ENCODE results near the gene NDUFS3. TPM values are rescaled to one million over a fixed set of nuclear protein-coding genes. Genes with fewer than 3 reads are reported as not detected.
A peak's percentile ranks its signal among the peaks of the same experiment; 100 is the strongest.

The NDUFS3 gene
- total RNA-seq, 4 donors from 2014 or later, result 143 to 240 (median 194) TPM

DNA sequence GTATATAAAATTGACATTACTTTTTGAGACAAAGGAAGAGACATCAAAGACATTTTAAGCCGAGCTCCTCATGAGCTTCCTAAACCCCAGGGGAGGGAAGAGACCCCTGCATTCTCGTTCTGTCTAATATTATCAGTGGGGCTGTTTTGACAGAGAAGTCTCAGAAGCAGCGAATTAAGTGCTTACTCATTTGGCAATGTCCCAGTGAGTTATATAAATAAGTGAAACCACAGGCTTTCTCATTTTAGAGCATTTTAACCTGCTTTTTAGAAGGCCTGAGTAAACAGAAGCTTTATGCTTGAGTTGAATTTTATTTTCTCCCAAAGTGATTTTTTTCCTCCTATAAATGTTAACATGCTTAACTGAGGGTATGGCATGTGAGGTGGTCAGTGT lies 38.5 kb downstream of the NDUFS3 start:
- H3K36me3 ChIP-seq, result peaks cover 0 to 53% of the 10 kb centered on the region in 2 donors
- ATAC-seq, result no peak
- intact Hi-C loops (cut with DNase I; ENCODE audit: low total_unique reads), result no loop called here
- no peaks in the 10 kb centered on the region for H3K27me3 ChIP-seq
- DNase-seq, result no peak
- H3K9me3 ChIP-seq, result no peaks in the 10 kb centered on the region
- H3K4me3 ChIP-seq, result no peak overlapping the region
- no peaks in the 10 kb centered on the region for H3K4me1 ChIP-seq
- no peak overlapping the region for H3K27ac ChIP-seq
- in situ Hi-C loops (cut with MboI; ENCODE audit: low sequenced_read_pairs in 4 of 4), result no loop called here
- TF ChIP-seq, protein P1, sequence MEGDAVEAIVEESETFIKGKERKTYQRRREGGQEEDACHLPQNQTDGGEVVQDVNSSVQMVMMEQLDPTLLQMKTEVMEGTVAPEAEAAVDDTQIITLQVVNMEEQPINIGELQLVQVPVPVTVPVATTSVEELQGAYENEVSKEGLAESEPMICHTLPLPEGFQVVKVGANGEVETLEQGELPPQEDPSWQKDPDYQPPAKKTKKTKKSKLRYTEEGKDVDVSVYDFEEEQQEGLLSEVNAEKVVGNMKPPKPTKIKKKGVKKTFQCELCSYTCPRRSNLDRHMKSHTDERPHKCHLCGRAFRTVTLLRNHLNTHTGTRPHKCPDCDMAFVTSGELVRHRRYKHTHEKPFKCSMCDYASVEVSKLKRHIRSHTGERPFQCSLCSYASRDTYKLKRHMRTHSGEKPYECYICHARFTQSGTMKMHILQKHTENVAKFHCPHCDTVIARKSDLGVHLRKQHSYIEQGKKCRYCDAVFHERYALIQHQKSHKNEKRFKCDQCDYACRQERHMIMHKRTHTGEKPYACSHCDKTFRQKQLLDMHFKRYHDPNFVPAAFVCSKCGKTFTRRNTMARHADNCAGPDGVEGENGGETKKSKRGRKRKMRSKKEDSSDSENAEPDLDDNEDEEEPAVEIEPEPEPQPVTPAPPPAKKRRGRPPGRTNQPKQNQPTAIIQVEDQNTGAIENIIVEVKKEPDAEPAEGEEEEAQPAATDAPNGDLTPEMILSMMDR (IDR thresholded peaks at IDR 0.05 in 4 of 5, conservative IDR thresholded peaks at IDR 0.05 in 1 of 5), result peak in 1 of 5 experiments; percentile 2
- TF ChIP-seq POLR2A (IDR thresholded peaks at IDR 0.05), result no peak

DNA sequence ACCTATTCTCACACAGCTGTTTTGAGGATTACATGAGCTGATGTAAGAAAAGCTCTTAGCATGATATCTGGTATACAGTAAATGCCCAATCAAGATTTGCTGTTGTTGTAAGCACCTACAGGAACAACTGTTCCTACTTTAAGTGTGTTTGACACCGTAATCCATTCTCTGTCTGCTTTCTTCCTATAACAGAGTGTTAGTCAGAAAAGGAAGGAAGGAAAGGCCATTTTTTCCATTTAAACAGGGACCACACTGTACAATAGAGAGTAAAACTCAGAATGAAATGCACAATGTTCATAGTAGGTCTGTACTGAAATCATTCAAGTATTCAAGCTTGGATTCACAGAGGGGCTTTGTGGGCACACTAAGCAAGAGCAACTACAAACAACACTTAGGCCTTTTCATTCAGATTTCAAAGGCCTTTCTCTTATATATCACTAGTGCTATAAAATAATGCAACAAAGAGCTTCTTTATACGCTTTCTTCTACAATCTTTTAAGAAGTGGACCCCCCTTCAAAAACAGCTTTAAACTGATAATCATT lies 42.0 kb downstream of the NDUFS3 start:
- ATAC-seq (no peak), DNase-seq (no peak)
- no peaks in the 10 kb centered on the region for H3K9me3 ChIP-seq
- intact Hi-C loops (cut with DNase I; ENCODE audit: low total_unique reads) (no loop called here), in situ Hi-C loops (cut with MboI; ENCODE audit: low sequenced_read_pairs in 4 of 4) (no loop called here)
- no peaks in the 10 kb centered on the region for H3K27me3 ChIP-seq
- H3K4me3 ChIP-seq, result no peak overlapping the region
- no peak overlapping the region for H3K27ac ChIP-seq
- peaks cover 0 to 84% of the 10 kb centered on the region in 2 donors for H3K36me3 ChIP-seq
- TF ChIP-seq POLR2A (IDR thresholded peaks at IDR 0.05), result no peak
- TF ChIP-seq, protein P1 (IDR thresholded peaks at IDR 0.05 in 4 of 5, conservative IDR thresholded peaks at IDR 0.05 in 1 of 5), result no peak
- H3K4me1 ChIP-seq, result no peaks in the 10 kb centered on the region

DNA sequence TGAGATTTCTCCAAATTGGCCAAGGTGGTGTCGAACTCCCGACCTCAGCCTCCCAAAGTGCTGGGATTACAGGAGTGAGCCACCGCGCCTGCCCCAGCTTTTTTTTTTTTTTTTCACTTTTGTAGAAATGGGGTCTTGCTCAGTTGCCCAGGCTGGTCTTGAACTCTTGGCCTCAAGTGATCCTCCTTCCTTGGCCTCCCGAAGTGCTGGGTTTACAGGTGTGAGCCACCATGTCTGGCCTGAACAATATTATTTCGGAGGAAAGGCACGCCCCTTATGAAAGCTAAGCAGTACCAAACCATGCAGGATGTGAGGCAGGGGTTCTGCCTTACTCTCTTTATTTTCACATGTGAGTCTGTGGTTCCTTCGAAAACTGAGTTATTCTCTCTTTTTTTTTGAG lies 47.4 kb downstream of the NDUFS3 start:
- ATAC-seq (no peak), DNase-seq (no peak)
- TF ChIP-seq, protein P1 (IDR thresholded peaks at IDR 0.05 in 4 of 5, conservative IDR thresholded peaks at IDR 0.05 in 1 of 5), result no peak
- no peak for TF ChIP-seq POLR2A (IDR thresholded peaks at IDR 0.05)
- in situ Hi-C loops (cut with MboI; ENCODE audit: low sequenced_read_pairs in 4 of 4) (loop anchor here in 2 of 4 donors (5.0 to 25.0 kb wide), 3 partner anchors 49 to 211 kb away; partner anchors contain the start of genes FNBP4 (in 1 of the 2), KBTBD4 (in 1 of the 2), NDUFS3 (in 1 of the 2) and NUP160 (in 1 of the 2)), intact Hi-C loops (cut with DNase I; ENCODE audit: low total_unique reads) (no loop called here)
- H3K27ac ChIP-seq, result no peak overlapping the region
- no peaks in the 10 kb centered on the region for H3K4me1 ChIP-seq
- H3K4me3 ChIP-seq, result no peak overlapping the region
- no peaks in the 10 kb centered on the region for H3K27me3 ChIP-seq
- H3K36me3 ChIP-seq, result peaks cover 0 to 95% of the 10 kb centered on the region in 2 donors
- no peaks in the 10 kb centered on the region for H3K9me3 ChIP-seq

DNA sequence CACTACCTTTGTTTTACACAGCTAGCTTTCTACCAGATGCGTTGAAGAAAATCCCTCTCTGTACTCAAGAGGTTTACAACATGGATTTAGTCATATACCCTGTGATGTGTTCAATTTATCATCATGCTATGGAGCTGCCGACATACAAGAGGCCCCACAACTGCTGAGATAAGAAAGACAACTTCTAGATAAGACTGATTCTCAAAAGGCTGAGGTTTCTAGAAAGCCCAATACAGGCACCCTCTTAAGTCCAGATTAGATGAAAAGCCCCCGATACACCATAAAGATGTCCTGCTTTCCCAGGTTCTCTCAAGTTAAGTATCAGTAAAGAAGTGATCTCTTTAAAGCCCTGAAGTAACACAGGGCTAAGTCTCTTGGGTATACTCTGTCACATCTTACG lies 49.2 kb downstream of the NDUFS3 start:
- DNase-seq (no peak), ATAC-seq (no peak)
- peaks cover 0 to 89% of the 10 kb centered on the region in 2 donors for H3K36me3 ChIP-seq
- H3K9me3 ChIP-seq, result no peaks in the 10 kb centered on the region
- in situ Hi-C loops (cut with MboI; ENCODE audit: low sequenced_read_pairs in 4 of 4), result loop anchor here in 2 of 4 donors (5.0 to 25.0 kb wide), 3 partner anchors 51 to 209 kb away; partner anchors contain the start of genes FNBP4 (in 1 of the 2), KBTBD4 (in 1 of the 2), NDUFS3 (in 1 of the 2) and NUP160 (in 1 of the 2)
- no peak for TF ChIP-seq POLR2A (IDR thresholded peaks at IDR 0.05)
- TF ChIP-seq, protein P1 (IDR thresholded peaks at IDR 0.05 in 4 of 5, conservative IDR thresholded peaks at IDR 0.05 in 1 of 5), result no peak
- no peak overlapping the region for H3K27ac ChIP-seq
- H3K4me3 ChIP-seq, result no peak overlapping the region
- H3K27me3 ChIP-seq, result no peaks in the 10 kb centered on the region
- no peaks in the 10 kb centered on the region for H3K4me1 ChIP-seq
- intact Hi-C loops (cut with DNase I; ENCODE audit: low total_unique reads), result no loop called here

Data from gastrocnemius medialis (tissue), 4 donors.